Testis (tissue), 2 donors: ENCODE data around the gene MAN1B1.

ENCODE experiments used
- POLR2A ChIP-seq: fragments of 450-650 bp; IDR thresholded peaks from one replicate; pipeline ENCODE4 v1.6.1; 2017; ENCODE audit warnings: antibody characterized with exemption, mild to moderate bottlenecking, moderate library complexity
- TF ChIP-seq, protein P1 (sequence below), 3 experiments: fragments of 450-650 bp in 2 of 3; fragments of 200-600 bp in 1 of 3; sonication (generic) in 1 of 3; IDR thresholded peaks; one replicate each; pipeline ENCODE4 v1.5.1; 2016 to 2019; ENCODE audit warnings: antibody characterized with exemption in 3 of 3, mild to moderate bottlenecking in 2 of 3, moderate library complexity in 1 of 3

- TF ChIP-seq, protein P1, sequence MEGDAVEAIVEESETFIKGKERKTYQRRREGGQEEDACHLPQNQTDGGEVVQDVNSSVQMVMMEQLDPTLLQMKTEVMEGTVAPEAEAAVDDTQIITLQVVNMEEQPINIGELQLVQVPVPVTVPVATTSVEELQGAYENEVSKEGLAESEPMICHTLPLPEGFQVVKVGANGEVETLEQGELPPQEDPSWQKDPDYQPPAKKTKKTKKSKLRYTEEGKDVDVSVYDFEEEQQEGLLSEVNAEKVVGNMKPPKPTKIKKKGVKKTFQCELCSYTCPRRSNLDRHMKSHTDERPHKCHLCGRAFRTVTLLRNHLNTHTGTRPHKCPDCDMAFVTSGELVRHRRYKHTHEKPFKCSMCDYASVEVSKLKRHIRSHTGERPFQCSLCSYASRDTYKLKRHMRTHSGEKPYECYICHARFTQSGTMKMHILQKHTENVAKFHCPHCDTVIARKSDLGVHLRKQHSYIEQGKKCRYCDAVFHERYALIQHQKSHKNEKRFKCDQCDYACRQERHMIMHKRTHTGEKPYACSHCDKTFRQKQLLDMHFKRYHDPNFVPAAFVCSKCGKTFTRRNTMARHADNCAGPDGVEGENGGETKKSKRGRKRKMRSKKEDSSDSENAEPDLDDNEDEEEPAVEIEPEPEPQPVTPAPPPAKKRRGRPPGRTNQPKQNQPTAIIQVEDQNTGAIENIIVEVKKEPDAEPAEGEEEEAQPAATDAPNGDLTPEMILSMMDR (IDR thresholded peaks at IDR 0.05), result no peak
- no peak for TF ChIP-seq POLR2A
Observed at GRCh38 chr9:137079401-137079787, 7.4 kb upstream of the MAN1B1 start.
